ENCODE measurements around the gene RPL18.

DNA sequence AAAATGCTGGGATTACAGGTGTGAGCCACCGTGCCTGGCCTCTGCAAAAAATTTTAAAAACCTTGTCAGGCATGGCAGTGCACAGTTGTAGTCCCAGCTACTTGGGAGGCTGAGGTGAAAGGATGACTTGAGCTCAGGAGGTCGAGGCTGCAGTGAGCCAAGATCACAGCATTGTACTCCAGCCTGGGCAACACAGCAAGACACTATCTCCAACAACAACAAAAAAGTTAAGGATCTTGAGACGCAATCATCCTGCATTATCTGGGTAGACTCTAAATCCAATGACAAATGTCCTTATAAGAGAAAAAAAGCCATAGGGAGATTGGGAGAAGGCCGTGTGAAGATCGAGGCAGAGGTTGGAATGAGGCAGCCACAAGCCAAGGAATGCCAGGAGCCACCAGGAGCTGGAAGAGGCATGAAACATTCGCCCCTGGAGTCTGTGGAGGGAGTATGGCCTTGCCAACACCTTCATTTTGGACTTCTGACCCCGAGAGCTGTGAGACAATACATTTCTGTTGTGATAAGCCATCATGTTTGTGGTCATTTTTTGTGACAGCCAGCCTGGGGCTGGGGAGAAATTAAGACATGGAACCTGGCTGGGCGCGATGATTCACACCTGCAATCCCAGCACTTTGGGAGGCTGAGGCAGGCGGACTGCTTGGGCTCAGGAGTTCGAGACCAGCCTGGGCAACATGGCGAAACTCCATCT is 32.1 kb upstream of the RPL18 start:
- no peak for TF ChIP-seq TAF1 (IDR thresholded peaks at IDR 0.05; ENCODE audit: borderline replicate concordance, low read depth, low read length)
- TF ChIP-seq POLR2A (IDR thresholded peaks at IDR 0.05; ENCODE audit: low read depth, low read length) = no peak
- TF ChIP-seq POLR2AphosphoS5 (IDR thresholded peaks at IDR 0.05; ENCODE audit: low read depth, low read length) = no peak
